Stimulated activated CD4-positive, alpha-beta T cell treated with anti-CD3 and anti-CD28 coated beads, Interleukin-2, amount 100 ng/mL, for 48 hours (primary cell): ENCODE measurements around the gene SLC1A5.
"Not testable (repeated sequence)": the region's sequence is repeated elsewhere in the genome, so short reads cannot be mapped to it uniquely, and the experiment has no call there.

ENCODE experiments used
- DNase-seq, 2 donors: peaks; one replicate each; pipeline ENCODE4 v3.0.0-alpha.2; 2020

Gene SLC1A5

DNA sequence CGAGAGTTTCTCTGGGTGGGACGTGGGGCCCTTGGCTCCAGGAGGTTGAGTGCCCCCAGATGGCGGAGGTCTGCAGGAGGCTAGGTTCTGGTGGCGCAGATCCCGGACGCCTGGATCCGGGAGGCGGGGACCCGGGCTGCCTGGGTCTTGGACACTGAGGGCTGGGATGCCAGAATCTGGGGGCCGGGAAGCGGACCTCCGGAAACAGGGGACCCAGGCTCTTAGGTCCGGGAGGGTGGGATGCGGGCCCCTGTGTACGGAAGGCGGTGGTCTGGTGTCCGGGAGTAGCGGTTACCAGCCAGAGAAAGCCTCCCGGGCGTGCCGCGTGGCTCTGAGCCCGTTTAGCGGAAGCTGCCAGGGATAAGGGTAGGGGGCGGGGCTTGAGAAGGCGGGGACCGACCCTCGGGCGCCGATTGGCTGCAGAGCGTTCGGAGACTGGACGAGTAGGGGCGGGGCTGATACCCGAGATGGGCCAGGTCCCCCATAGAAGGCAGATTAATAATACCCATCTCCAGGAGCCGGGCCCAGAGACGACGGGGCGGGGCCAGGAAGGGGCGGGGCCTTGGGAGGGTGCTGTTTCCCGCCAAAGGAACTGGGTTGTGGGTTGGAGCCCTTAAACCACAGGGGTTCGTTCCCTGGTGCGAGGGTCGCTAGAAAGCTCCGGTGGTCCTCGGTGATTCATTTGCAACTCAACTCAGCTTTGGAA is at the start of gene SLC1A5:
TSS of gene SLC1A5 (minus strand) at position 333 of the 706 bp plus-strand sequence. CDS start 629 bp downstream, outside the sequence.
- peak; percentile 99 for DNase-seq

DNA sequence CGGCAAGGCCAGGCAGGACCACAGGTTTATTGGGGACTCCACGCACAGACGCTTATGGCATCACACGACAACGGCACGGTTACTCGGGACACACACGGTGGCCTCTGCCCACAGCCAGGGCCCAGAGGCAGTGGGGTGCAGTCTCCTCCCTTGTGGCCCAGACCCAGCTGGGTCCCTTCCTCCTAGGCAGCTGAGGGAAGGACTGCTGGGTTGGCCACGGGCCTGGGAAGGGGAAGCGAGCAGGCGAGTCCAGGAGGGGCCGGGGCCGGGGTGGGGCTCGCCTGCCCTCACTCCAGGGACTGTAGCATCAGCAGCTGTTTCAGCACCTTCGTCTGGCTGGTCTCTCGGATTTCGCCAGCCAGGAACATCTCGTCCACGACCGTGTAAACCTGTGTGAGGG is 49.8 kb upstream of the SLC1A5 start:
- DNase-seq: no peak

- no peak for DNase-seq
Observed at GRCh38 chr19:46834984-46835383, 46.6 kb upstream of the SLC1A5 start.

DNA sequence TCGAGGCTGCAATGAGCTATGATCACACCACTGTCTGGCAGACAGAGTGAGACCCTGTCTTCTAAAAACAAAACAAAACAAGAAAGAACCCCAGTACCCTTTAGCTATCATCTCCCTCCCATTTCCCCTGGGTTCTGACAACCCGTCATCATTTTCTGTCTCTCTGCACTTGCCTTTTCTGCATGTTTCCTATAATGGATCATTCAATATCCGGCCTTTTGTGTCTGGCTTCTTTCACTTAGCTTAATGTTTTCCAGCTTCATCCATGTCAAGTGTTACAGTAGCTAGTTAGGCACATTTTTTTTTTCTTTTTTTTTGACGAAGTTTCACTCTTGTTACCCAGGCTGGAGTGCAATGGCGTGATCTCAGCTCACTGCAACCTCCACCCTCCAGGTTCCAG is 45.7 kb upstream of the SLC1A5 start:
- no peak for DNase-seq

DNA sequence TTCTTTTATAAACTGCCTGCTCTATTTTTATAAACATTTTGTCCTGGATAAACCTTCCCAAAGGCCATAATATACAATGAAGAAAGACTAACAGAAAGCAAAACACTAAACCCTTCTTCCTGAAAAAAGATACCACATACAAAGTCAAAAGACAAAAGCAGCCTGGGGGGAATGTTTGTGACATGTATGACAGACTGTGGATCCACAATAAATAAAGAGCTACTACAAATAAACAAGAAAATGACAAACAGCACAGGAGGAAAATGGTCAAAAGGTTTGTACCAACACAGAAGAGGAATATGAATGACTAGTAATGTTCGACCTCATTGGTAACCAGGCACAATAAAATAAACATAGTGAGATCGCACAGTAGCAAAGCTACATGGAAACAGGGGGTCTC is 42.5 kb upstream of the SLC1A5 start:
- no peak for DNase-seq

GRCh38 chr19:46828484-46828883 is 40.1 kb upstream of the SLC1A5 start:
- DNase-seq: peak; percentile 48 to 49

- no peak for DNase-seq
Observed at GRCh38 chr19:46825731-46826055, 37.3 kb upstream of the SLC1A5 start.

DNA sequence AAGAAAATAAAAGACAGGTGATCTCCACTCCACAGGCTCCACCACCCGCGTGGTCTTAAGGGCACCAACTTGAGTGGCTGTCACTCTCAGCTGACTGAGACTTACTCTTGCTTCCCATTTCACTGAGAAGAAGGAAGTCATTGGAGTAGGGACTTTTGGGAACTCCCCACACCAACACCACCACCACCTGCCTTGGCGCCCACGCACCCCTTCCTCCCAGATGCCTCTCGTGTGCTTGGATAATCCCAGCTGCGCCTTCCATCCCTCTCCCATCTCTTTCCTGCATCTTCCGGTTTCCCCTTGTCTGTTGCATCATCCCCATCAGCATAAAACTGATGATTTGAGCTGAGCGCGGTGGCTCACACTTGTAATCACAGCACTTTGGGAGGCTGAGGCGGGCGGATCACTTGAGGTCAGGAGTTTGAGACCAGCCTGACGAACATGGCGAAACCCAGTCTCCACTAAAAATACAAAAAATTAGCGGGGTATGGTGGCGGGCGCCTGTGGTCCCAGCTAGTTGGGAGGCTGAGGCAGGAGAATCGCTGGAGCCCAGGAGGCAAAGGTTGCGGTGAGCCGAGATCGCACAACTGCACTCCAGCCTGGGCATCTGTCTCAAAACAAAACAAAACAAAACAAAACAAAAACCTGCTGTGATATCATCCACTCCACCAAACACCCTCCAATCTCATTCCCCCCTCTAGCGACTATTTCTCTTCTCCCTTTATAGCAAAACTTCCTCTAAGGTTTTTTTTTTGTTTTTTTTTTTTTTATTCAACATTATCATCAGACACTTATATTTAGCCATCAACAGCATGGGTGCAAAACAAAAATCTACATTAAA is 36.7 kb upstream of the SLC1A5 start:
- DNase-seq: no peak

- DNase-seq: no peak
Observed at GRCh38 chr19:46823049-46823448, 34.7 kb upstream of the SLC1A5 start.

- not testable (repeated sequence) for DNase-seq
Observed at GRCh38 chr19:46822410-46822787, 34.0 kb upstream of the SLC1A5 start.

GRCh38 chr19:46821512-46822409 is 33.4 kb upstream of the SLC1A5 start:
- peak; percentile 29 to 32 for DNase-seq

DNA sequence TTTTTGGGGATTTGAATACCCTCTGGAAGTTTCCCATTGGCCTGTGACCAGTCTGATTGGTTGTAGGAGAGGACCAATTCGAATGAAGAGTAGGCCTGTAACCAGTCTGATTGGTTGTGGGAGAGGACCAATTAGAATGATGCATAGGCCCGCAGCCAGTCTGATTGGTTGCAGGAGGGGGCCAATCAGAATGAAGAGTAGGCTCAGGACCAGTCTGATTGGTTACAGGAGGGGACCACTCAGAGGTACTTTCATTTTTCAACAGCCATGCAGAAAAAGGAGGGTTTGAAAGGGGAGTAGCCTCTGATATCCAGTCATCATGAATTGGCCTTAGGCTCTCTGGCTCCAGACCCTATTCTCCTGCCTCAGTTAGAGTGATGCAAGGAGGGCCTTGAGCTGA is 30.4 kb upstream of the SLC1A5 start:
- DNase-seq: peak in 1 of 2 donors; percentile 5

DNA sequence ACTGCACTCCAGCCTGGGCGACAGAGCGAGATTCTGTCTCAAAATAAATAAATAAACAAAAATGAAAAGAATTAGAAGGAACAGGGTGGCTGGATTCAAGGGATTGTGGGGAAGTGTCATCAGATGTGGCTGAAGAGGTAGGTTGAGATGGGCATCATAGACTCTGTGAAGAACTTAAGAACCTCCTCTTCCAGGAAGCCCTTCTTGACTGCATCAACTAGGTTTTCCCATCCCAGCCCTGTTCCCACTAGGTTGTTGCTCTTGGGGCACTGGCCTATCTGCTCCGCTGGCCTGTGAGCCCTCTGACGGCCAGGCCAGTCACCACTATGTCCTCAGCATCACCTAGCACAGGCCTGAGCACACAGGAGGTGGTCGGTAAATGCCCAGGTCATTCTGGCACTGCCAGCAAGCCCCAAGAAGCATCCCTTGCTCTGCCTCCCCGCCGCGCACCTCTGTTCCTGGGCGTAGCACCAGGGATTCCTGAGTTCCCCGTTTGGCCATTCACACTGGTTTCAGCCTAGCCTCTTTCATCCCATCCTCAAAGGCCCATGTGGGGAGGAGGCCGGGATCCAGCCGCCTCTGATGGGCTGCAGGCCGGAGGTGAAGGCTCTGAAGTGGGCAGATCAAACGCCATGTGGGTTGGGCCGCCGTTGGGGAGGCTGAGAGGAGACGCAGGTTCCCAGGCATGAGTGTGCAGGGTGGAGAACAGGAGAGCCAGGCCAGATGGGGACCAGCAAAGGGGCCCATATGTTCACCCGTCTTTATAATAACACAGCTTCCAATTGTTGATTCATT is 27.6 kb upstream of the SLC1A5 start:
- DNase-seq: no peak

DNA sequence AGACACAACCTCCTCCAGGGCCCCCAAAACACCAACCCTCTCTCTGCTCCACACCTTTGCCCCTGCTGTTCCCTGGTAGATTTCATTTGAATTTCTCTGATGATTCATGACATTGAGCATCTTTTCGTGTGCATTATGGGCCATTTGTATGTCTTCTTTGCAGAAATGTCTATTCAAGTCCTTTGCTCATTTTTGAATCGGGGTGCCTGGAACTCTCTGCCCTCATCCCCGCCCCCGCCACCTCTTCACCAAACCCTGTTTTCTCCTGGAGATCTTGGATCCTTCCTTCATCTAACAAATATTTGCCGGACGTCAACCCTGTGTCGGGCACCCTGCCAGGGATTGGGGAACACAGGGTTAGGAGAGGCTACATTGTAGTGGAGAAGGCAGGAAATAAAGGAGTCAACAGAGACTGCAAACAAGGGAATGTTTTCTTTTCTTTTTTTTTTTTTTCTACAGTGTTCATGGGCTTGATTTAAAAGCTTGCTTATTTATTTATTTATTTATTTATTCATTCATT is 25.5 kb upstream of the SLC1A5 start:
- DNase-seq: no peak

DNA sequence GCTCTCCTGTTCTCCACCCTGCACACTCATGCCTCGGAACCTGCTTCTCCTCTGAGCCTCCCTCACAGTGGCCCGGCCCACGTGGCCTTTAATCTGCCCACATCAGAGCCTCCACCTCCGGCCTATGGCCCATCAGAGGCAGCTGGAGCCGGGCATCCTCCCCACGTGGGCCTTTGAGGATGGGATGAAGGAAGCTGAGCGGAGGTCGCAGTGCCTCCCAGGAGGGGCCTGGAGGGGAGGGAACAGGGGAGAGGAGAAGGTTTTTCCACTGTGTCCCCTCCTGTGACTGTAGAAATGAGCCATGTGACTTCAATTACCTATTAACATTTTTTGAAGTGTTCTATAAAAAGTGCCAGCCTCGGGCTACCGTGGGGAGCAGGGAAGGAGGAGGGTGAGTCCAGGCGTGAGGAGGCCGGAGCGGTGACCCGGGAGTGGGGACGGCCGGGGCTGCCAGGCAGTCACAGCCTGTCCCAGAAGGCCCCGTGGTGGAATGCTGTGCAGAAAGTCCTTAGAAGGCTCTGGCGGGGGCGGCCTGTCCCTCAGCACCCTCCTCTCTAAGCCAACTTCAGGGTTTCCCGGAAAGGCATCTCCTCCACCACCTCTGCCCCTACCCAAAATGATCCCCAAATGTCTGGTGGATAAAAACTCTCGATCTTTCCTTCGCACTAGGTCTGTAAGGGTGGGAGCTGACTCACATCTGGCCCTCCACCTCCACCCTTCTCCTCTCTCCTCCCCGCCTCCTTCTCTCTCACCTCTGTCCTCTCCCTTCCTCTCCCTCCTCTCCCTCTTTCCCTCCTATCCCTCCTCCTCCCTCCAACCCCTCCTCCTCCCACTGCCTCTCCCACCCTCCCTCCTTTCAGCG is 24.8 kb upstream of the SLC1A5 start:
- no peak for DNase-seq

DNA sequence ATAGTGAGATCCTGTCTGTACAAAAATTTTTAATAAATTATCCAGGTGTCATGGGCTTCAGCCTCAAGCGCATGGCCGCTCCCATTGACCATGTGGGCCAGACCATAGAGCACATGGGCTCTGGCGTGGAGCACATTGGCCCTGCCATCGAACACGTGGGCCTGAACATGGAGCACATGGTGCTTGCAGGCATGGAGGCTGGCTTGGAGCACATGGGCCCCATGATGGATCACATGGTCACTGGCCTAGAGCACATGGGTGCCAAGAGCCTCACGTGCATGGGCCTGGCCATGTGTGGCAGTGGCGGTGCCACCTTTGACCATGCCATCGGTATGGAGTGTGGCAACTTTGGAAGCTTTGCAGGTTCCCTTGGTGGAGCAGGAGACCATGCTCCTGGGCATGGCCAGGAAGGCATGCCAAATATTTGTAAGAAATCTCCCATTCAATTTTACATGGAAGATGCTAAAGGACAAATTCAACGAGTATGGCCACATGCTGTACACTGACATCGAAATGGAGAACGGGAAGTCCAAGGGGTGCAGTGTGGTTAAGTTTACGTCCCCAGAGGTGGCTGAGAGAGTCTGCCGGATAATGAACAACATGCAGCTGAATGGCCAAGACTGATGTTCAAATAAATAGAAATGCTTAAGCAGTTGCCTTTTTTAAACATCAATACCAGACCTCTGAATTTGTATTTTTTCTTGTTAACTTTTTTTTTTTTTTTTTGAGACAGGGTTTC is 21.3 kb upstream of the SLC1A5 start:
- no peak for DNase-seq

DNA sequence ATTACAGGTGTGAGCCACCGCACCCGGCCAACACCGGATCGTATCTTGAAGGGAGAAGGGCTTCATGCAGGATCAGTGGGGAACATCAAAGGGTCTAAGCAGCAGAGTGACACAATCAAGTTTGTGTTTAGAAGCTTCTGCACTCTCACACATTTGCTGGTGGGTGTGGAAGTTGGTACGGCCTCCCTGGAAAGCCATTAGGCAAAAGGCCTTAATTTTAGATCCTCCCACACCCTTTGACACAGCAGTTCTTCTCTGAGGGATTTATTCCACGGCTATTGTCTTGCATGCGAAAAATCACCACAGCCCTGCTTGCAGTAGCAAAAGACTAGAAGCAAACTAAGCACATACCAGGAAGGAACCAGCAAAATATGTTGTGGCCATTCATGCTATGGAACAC is 18.3 kb upstream of the SLC1A5 start:
- DNase-seq: no peak

GRCh38 chr19:46804432-46804831 is 16.0 kb upstream of the SLC1A5 start:
- not testable (repeated sequence) for DNase-seq

- DNase-seq: no peak
Observed at GRCh38 chr19:46803555-46803954, 15.2 kb upstream of the SLC1A5 start.

GRCh38 chr19:46802152-46802551 is 13.8 kb upstream of the SLC1A5 start:
- no peak for DNase-seq

DNA sequence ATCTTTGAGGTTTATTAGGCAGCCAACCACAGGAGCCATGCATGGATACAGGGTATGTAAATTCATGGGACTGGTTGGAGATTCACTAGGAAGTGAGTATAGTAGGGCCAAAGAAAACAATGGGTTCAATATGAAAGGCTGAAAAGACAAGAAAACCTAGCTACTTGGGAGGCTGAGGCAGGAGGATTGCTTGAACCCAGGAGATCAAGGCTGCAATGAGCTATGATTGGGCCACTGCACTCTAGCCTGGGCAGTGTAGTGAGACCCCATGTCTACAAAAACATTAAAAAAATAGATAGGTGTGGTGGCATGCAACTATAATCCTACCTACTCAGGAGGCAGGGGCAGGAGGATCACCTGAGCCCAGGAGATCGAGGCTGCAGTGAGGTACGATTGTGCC is 10.3 kb upstream of the SLC1A5 start:
- no peak for DNase-seq
